ENCODE data around the gene CHD9NB.
"Not testable (repeated sequence)": the region's sequence is repeated elsewhere in the genome, so short reads cannot be mapped to it uniquely, and the experiment has no call there.

CHD9NB gene

DNA sequence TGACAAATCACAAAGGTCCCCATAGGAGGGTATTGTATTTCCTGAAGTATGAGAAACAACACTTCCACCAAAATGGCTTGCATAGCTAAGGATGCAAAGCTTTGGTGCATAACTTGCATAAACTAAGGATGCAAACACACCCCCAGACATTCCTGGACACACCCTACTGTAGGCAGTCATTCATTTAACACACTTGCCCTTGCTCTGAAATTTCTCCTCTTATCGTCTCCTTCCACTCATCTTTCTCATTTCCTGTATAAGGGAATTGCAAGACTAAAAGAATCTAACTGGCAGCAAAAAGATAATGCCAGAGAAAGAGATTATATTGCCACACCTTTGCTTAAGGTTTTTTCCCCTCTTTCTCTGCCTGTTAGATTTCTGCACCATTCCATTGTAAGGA, 30.4 kb upstream of the CHD9NB start:
- no peak for DNase-seq

DNA sequence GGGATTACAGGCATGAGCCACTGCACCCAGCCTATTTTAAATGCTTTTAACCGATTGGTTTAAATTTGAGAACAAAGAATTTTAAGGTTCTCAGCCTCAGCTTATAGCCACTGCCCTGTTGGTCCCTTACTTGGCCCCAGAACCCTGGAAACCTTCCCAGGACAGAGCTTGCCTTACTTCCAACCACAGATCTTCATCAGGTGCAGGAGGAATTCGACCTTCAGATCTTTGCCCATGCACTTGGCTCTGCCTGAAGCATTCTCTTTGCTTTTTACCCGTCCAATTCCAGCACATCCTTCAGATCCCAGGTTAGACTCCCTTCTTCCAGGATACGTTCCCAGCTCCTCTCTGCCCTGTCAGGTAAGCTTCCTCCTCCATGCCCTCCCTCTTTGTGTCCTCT, 29.8 kb upstream of the CHD9NB start:
- no peak for DNase-seq

DNA sequence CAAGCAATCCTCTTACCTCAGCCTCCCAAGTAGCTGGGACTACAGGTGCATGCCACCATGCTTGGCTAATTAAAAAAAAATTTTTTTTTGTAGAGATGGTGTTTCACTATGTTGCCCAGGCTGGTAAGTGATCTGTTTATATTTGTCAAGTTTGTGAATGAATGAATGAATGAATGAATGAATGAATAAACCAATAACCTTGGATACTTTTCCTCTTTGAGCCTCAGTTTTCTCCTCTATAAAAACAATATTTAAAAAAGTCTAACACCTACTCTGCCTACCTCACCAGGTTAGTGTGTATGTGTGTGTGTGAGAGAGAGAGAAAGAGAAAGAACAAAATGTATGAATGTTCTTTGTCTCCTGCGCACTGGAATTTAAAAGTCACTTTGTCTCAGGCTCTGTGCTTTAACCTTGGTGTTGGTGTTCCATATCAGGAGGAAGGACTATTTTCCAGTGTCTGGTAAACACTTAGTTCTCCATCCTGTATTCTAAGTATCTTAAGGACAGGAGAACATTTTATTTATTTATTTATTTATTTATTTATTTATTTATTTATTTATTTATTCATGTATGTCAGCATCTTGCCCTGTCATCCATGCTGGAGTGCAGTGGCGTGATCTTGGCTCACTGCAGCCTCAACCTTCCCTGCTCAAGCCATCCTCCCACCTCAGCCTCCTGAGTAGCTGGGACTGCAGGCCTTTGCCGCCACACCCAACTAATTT, 29.1 kb upstream of the CHD9NB start:
- no peak for DNase-seq

DNA sequence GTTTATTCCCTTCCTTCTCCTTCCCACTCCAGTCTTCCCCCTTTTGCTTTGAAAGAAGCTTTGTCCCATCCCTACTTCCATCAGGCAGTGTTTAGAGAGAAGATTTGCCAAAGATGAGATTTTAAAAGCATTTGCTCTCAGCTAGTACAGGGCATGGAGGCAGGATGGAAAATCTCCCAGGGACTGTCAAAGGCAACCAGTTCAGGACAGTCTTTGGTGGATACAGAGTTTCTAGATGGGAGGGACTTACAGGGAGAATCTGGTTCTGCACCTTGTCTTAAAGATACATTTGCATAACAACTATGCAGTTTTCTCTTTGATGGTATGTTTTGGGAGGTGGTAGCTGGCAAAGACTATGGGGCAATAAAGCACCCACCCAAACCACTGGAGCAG, 28.3 kb upstream of the CHD9NB start:
- DNase-seq, result no peak

DNA sequence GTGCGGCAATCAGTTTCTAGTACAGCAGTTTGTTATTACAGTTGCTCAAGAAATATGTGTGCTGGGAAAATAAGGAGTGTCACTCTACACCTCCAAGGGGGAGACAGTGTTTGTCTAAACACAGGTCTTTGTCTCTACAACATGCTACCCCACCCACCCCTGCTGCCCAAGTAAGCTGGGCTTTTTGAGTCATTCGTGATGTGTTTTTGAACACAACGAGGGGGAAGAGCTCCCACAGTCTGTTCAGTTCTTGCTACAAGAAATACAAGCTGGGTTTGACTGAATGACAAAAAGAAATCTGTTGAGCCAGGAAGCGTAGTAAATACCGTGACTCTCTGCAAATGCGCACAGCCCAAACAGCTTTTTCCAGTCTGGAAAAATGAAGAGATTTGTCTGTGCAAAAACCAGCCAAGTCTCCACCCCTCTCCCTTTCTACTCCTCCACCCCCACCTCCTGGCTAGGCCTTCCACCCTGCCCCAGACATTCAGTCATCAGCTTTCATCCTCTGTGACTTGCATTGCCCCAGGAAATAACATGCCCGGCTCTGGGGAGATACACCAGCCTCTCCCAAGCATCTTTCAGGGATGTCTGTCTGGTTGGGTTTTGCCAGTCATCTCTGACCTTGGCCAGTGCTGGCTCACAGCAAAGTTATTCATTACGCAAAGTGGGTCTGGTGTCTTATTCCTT, 27.8 kb upstream of the CHD9NB start:
- DNase-seq, result no peak

DNA sequence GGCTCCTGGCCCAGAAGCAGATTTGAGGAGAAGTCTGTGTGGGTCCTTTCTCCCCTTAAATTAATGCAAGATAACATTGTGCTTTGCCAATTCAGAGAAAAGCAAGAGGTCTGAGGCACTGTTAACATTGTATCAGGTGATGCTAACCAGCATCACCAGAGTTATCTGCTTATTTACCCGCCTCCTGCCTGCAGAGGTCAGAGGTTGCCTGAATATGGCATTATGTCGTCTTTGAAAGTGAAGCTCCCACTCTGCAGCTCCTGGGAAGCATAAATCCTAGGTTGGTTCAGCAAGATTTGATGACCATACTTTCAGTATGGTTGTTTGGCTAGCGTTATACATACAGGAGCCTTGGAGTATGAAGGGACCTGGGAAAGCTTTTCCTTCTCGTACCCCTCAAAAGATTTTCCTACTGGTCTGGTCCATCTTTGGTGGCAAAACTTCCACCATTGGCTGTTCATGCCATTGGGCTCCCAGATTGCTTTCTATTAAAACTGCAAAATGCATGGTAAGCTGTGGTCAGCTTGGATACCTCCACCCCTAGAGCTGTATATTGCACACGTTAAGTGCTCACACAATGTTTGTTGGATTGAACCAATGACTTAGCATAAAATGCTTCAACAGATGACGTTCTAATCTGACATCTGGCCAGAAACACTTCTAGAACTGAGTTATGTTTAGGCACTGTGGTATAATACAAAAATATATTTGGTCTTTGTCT, 26.2 kb upstream of the CHD9NB start:
- no peak for DNase-seq

DNA sequence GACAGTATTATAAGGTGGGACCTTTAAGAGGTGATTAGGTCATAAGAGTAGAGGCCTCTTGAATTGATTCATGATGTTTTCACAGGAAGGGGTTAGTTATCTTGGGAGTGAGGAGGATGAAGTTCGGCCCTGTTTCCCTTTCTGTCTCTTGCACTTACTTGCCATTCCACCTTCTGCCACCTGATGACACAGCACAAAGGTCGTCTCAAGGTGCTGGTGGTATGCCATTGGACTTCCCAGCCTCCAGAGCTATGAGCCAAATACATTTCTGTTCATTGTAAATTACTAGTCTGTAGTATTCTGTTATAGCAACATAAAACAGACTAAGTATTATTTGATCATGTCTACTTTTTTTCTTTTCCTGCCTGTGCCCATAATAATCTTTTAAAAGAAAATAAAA, 25.6 kb upstream of the CHD9NB start:
- DNase-seq, result no peak

DNA sequence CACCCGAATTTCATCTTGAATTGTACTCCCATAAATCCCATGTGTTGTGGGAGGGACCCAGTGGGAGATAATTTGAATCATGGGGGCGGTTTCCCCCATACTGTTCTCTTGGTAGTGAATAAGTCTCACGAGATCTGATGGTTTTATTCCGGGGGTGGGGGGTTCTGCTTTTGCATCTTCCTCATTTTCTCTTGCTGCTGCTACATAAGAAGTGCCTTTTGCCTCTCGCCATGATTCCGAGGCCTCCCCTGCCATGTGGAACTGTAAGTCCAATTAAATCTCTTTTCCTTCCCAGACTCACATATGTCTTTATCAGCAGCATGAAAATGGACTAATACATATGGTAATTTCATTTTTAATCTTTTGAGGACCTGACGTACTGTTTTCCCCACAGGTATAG, 22.8 kb upstream of the CHD9NB start:
- not testable (repeated sequence) for DNase-seq

DNA sequence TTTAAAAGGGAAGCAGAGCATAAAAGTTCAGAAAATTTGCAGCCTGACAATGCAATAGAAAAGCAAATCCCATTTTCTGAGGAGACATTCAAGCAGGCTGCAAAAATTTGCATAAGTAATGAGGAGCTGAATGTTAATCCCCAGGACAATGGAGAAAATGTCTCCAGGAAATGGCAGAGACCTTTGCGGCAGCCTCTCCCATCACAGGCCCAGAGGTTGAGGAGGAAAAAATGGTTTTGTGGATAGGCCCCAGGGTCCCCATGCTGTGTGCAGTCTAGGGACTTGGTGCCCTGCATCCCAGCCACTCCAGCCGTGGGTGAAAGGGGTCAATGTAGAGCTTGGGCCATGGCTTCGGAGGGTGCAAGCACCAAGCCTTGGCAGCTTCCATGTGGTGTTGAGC, 21.6 kb upstream of the CHD9NB start:
- DNase-seq, result not testable (repeated sequence)

DNA sequence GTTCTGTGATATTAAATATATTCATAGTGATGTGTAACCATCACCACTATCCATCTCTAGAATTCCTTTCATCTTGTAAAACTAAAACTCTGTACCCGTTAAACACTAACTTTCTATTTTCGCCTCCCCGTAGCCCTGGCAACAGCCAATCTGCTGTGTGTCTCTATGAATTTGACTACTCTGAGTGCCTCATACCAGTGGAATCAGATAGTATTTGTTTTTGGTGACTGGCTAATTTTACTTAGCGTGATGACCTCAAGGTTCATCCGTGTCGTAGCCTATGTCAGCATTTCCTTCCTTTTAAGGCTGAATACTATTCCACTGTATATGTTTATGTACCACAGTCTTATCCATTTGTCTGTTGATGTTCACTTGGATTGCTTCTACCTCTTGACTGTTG, 20.3 kb upstream of the CHD9NB start:
- no peak for DNase-seq

DNA sequence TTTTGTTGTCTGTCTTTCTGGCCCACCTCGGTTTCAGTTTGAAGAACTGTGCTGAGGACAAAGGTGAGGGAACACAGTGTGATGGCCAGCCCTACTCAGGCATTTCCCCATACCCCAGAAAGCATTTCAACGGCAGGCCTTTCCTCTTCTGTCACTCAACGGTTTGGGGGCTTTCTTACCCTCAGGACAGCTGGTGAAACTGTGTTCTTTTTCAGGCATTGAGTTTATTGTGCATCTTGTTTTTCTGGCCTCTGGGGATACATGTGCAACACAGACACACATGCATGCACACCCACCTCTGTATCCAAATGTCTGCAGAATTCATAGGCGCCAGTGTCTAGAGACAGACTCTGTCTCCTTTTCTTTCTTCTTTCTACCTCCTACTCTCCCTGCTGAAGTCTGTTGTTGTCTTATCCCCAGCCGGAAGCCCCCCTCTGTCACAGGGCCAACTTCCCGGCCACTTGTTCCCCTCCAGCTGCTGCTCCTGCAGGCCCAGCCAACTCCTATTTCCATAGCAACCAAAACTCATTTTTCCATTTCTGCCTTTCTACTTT, 19.1 kb upstream of the CHD9NB start:
- DNase-seq, result peak; percentile 75

DNA sequence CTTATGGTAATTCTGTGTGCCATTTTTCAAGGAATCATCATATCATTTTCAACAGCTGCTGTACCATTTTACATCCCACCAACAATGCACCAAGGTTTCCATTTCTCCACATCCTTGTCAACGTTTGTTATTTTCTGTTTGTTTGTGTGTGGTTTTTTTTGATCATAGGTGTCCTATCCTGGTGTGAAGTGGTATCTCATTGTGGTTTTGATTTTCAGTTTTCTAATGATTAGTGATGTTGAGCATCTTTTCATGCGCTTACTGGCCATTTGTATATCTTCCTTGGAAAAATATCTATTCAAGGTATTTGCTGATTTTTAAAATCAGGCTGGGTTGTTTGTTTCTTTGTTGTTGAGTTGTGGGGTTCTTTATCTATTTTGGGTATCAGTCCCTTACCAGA, 17.1 kb upstream of the CHD9NB start:
- no peak for DNase-seq

DNA sequence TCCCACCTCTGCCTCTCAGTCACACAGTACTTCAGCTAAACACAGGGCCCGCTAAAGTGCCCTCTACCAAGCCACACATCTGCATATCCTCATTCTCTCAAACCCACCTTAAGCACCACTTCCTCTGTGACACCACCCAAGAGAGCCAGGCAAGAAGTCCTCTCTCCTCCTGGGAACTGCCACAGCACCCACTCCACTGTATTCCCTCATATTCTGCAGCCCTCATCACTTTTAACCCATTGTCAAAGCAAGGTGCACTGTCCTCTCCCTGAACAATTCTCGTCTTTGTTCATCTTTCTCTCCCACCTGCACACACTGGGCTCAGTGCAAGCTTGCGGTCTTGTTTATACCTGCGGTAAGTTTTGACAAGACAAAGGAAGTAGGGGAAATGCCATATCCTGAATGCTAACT, 15.7 kb upstream of the CHD9NB start:
- no peak for DNase-seq

DNA sequence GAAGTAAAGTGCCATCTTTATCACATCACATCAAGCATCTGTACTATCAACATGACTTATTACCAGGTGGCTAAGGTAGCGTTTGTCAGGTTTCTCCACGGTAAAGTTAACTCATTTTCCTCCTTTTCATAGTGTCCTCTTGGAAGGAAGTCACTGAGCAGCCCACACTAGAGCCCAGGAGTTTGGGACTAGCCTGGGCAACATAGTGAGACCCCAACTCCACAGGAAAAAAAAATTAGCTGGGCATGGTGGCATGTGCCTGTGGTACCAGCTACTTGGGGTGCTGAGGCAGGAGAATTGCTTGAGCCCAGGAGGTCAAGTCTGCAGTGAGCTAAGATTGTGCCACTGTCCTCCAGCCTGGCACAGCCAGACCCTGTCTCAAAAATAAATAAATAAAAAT, 15.0 kb upstream of the CHD9NB start:
- DNase-seq, result no peak

DNA sequence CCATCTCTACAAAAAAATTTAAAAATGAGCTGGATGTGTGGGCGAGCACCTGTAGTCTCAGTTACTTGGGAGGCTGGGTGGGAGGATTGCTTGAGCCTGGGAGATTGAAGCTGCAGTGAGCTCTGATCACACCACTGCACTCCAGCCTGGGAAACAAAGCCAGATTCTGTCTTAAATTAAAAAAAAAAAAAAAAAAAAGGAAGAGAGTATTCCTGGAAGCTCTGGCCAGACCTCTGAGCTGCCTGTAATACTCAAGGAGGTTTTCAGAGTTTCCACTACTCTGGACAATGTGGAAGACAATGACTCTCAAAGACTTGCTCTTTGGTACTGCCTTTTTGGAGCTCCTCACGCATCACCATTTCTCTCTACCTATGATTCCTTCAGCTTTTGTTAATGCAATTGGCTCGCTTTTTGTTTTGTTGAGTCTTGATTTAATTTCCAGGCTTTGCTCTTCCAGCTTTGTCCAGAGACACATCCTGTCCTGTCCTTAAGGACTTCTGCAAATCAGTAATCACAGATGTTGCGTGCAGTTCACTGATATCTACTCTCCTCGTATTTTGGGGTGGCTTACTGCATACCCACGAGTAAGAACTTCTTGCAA, 12.9 kb upstream of the CHD9NB start:
- no peak for DNase-seq

DNA sequence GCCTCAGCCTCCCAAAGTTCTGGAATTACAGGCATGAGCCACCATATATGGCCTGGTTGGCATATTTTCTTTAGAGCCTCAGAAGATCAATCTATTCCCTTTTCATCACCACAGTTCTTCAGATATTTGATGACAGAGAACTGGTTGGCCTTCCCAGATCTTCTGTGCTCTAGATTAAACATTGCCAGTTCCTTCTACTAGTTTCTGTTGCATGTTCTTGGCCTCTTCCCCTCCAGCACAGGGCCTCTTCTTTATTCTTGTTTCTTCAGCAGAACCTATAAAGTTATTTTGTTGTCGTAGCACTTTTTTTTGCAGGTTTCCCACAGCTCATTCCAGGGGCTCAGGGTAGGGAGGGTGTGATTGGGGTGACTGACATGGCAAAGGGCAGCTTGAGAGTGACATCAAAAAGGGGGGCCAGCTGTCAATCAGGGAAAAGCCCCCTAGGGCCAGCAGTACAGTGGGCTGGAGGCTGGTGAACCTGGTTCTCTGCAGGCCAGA, 11.4 kb upstream of the CHD9NB start:
- no peak for DNase-seq

DNA sequence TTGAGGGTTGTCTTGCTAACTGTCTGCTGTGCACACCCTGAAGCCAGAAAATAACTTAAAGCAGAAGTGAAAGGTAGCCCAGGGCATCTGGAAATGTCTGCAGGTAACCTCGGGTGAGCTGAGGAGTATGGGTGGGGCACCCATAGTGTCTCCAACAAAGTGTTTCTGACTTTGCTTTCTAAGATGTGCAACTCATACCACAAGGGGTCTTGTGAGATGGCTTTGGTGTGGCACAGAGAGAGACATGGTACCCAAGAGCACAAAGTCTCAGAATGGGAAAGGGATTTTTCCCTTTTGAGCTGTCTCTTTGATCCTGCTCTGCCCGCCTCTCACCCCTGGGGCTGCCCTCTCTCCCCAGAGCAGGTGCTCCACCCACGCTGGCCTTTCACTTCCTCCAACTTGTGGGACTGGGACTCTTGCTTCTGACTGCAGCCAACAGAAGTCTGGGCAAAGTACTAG, 9.0 kb upstream of the CHD9NB start:
- DNase-seq, result no peak

DNA sequence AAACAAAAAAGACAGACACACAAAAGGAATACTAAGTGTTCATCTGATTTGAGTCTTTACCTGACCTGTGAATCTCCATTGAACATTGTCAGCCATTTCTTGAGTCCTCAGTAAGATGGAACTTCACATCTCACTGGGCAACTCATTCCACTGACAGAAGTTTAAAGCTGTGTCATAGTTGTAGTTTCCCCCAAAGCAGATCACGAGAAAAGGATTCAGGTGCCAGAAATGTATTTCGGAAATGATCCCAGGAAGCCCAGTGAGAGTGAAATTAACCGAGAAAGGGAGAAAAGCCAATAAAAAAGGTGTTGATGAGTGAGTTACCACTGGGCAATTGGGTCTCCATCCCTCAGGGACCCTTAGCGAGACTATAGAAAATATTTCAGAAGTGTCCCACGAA, 8.6 kb upstream of the CHD9NB start:
- DNase-seq, result no peak

DNA sequence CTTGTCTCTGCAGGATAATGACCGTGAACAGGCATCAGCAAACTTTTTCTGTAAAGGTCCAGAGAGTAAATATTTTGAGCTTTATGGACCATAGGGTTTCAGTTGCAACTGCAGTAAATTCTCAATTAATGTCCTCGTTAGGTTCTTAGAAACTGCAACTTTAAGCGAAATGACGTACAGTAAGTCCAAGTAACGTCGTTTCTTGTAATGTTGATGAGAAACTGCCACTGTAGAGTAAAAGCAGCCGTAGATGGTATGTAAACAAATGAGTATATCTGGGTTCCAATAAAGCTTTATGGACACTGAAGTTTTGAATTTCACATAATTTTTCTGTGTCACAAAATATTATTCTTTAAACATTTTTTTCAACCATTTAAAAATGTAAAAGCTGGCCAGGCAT, 7.0 kb upstream of the CHD9NB start:
- no peak for DNase-seq

DNA sequence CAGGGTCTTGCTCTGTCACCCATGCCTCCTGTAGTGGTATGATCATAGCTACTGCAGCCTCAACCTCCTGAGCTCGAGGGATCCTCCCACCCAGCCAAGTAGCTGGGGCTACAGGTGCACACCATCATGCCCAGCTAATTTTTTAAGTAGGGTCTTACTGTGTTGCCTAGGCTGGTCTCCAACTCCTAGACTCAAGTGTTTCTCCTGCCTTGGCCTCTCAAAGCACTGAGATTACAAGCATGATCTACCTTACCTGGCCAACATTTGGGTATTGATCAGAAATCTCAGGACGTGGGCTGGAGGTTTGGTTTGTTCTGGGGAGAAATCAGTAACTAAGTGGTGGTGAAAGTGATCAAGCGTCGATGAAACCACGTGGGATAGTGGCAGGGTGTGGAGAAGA, 6.2 kb upstream of the CHD9NB start:
- DNase-seq, result no peak

DNA sequence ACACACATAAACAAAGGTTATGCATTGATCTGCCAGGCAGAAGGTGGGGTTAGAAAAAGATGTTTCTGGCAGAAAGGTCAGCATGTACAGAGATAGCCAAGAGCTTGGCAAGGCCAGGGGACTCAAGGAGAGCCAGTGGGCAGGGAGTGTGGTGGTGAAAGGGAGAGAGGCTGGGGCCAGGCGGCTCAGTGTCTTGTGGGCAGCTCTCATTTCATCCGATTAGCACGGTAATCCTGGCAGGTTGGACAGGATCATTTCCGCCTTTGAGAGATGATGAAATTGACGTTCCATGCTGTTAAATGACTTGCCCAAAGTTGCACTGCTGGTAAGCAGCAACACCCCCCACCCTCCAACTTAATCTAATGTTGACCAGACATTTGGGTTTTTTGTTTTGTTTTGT, 5.7 kb upstream of the CHD9NB start:
- DNase-seq, result no peak

DNA sequence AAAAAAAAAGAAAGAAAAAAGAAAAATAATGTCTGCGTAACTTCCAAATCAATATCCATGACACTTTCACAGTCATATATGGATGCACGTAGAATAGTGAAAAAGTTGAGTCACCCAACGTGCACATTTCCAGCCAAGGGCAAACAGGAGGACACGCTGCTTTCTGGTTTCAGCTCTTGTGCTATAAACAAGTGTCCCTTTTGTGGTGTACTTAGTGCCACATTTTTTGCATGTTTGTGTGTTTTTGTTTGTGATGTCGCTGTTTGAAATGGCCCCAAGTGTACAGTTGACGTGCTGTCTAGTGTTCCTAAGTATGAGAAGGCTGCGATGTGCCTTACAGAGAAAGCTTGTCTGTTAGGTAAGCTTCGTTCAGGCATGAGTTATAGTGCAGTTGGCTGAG, 5.0 kb upstream of the CHD9NB start:
- DNase-seq, result no peak

DNA sequence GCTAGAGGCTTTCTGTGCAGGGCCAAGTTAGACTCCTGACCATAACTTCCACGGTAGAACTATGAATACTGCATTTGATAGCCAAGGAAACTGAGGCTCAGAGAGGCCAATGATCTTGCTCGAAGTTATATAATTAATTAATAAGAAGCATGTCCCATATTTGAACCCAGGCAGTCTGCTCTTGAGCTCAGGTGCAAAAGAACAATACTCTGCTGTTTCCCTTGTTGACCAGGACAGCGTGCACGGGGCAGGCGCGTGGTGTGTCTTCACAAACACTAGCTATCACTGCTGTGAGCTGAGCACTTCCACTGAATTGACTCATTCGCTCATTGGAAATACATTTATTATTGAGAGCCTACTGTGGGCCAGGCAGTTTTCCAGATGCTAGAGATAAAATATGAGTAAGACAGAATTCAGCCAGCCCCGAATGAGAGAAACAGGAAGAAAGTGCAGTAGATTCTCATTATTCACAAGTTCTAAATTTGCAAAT, 3.7 kb upstream of the CHD9NB start:
- DNase-seq, result no peak

Measured in NCI-H2171 (cell line).